ENCODE data around the gene DRC7.

GRCh38 chr16:57664662-57665025 lies 30.0 kb upstream of the DRC7 start:
- TF ChIP-seq CTCF (IDR thresholded peaks at IDR 0.05) (no peak), POLR2A (IDR thresholded peaks at IDR 0.05) (no peak)
